CD4-positive, alpha-beta memory T cell (primary cell): Measurements from ENCODE around the gene C16orf87. TPM values are rescaled to one million over a fixed set of nuclear protein-coding genes. Genes with fewer than 3 reads are reported as not detected.
"Not testable (repeated sequence)": the region's sequence is repeated elsewhere in the genome, so short reads cannot be mapped to it uniquely, and the experiment has no call there.

Experiments used
- CTCF ChIA-PET: fragments of 350-600 bp; sonication (Branson Sonifier 250); formaldehyde crosslinking; loops from one replicate; lab custom pipeline; 2021; ENCODE audit warnings: inconsistent platforms; ENCODE audit not compliant: partially characterized antibody; lab: Charles Lee
- POLR2A ChIA-PET: fragments of 350-600 bp; sonication (Branson Sonifier 250); formaldehyde crosslinking; loops from one replicate; lab custom pipeline; 2021; ENCODE audit not compliant: partially characterized antibody; lab: Charles Lee
- DNase-seq, 5 donors: peaks; one replicate each; pipeline versions ENCODE4 v3.0.0 to v3.0.0-alpha.2; 2020 to 2022; ENCODE audit warnings: mixed read lengths in 1 of 5
- H3K27ac ChIP-seq: one replicate; pipeline ENCODE4 v1.7.0; 2013; ENCODE audit warnings: low read depth, low read length
- H3K27me3 ChIP-seq: 2 replicates; pipeline ENCODE4 v1.7.0; 2013; ENCODE audit warnings: mild to moderate bottlenecking, low read length, moderate library complexity; ENCODE audit not compliant: insufficient read depth
- H3K36me3 ChIP-seq: 2 replicates; pipeline ENCODE4 v1.7.0; 2013; ENCODE audit warnings: mild to moderate bottlenecking, low read length, moderate library complexity; ENCODE audit not compliant: insufficient read depth
- H3K4me1 ChIP-seq: 2 replicates; pipeline ENCODE4 v1.7.0; 2013; ENCODE audit warnings: mild to moderate bottlenecking, low read length, moderate library complexity; ENCODE audit not compliant: insufficient read depth
- H3K4me3 ChIP-seq, 2 donors: one replicate each; pipeline ENCODE4 v1.7.0; 2013; ENCODE audit warnings: low read length in 2 of 2, mild to moderate bottlenecking in 1 of 2
- H3K9me3 ChIP-seq, 2 donors: one replicate each; pipeline ENCODE4 v1.7.0; 2013; ENCODE audit warnings: low read length in 2 of 2, control low read depth in 1 of 2; ENCODE audit not compliant: control insufficient read depth in 1 of 2
- H3K27ac Mint-ChIP-seq, 7 donors: one replicate each; pipeline ENCODE4 v1.8.0; 2020 to 2021; ENCODE audit warnings: mixed read lengths in 7 of 7, mild to moderate bottlenecking in 6 of 7, inconsistent platforms in 3 of 7, moderate library complexity in 3 of 7
- H3K27me3 Mint-ChIP-seq, 2 donors: one replicate each; pipeline ENCODE4 v1.8.0; 2020 to 2021; ENCODE audit warnings: mixed read lengths in 2 of 2
- H3K36me3 Mint-ChIP-seq, 2 donors: one replicate each; pipeline ENCODE4 v1.8.0; 2020 to 2021; ENCODE audit warnings: mixed read lengths in 2 of 2, inconsistent platforms in 1 of 2, mild to moderate bottlenecking in 1 of 2
- H3K4me1 Mint-ChIP-seq, 4 donors: one replicate each; pipeline ENCODE4 v1.8.0; 2020 to 2021; ENCODE audit warnings: mixed read lengths in 4 of 4, mild to moderate bottlenecking in 1 of 4
- H3K4me3 Mint-ChIP-seq, 8 donors: one replicate each; pipeline ENCODE4 v1.8.0; 2020 to 2021; ENCODE audit warnings: mixed read lengths in 8 of 8, mild to moderate bottlenecking in 7 of 8, moderate library complexity in 6 of 8, inconsistent platforms in 3 of 8
- H3K9me3 Mint-ChIP-seq, 8 donors: one replicate each; pipeline ENCODE4 v1.8.0; 2020 to 2021; ENCODE audit warnings: mixed read lengths in 8 of 8, mild to moderate bottlenecking in 5 of 8, inconsistent platforms in 3 of 8, moderate library complexity in 1 of 8
- intact Hi-C: fragments of 100-400 bp; cut with micrococcal nuclease; formaldehyde crosslinking; loops from one replicate; pipeline ENCODE4 v1.15.1; 2023
- polyA plus RNA-seq, 2 donors: library from polyadenylated mRNA; unstranded; fragments of 300-500 nt; fragmentation: Illumina TruSeq; gene quantifications; one replicate each; pipeline ENCODE4 v1.2.3, GENCODE V29; 2021
- total RNA-seq, 2 experiments: library from RNA; stranded (reverse); gene quantifications; one replicate each; pipeline ENCODE4 v1.2.3, GENCODE V29; 2021

C16orf87 gene
- total RNA-seq = 1 to 10 TPM; 5.8 to 6.2 TPM
- 10 to 100 TPM in 1 of 2 donors, 1 to 10 TPM in 1; 7.3 to 15.5 TPM for polyA plus RNA-seq

DNA sequence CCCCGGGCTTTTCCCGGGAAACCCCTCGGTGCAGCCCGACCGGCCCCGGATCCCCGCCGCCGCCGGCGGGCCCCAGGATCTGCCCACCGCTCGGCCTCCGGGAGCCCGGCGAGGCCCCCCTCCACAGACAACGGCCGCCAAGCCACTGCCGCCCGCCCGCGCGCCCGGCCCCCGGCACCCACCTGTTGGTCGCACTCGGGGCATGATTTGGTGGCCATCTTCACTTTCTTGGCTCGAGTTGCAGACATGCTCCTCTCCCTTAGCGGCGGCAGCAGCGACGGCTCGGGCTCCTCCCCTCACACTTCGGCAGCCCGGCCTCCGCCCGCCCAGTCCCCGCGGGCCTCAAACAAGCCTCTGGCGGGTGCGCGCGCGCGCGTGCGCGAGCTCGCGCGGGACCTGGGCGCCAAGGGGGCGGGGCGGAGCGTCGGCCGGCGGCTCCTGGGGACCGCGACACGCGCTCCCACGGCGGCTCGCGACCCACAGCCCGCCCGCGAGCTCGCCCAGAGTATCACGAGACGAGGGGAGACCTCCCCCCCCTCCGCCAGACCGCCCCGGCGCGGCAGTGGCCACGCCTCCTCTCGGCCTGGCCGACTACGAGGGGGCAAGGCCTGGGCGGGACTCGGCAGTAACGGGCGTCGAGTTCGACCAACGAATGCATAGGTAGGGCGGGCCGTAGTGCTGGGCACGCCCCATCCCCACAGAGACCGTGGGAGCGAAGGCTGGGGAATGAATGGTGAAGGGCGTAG, at the start of gene C16orf87:
Gene C16orf87, minus strand, starts transcription at position 279 of the 746 bp plus-strand sequence. Its CDS starts 31 bp downstream, at position 248.
- H3K36me3 ChIP-seq = no peaks in the 10 kb centered on the region
- peak within 1 kb of the TSS; percentile 71 for H3K27ac ChIP-seq
- Mint-ChIP-seq H3K27me3 (no peaks in the 10 kb centered on the region), H3K27ac (peak within 1 kb of the TSS; percentile 89 to 99 (median 97)), H3K4me3 (peak within 1 kb of the TSS; percentile 92 to 100 (median 94)), H3K4me1 (peaks cover 18 to 37% (median 25%) of the 10 kb centered on the region in 4 donors), H3K9me3 (no peaks in the 10 kb centered on the region), H3K36me3 (peaks cover 0 to 7% of the 10 kb centered on the region in 2 donors)
- H3K4me3 ChIP-seq = peak within 1 kb of the TSS; percentile 74 to 84
- H3K9me3 ChIP-seq = no peaks in the 10 kb centered on the region
- CTCF ChIA-PET = no interaction called here
- DNase-seq = peak; percentile 92 to 95 (median 93)
- no peaks in the 10 kb centered on the region for H3K27me3 ChIP-seq
- intact Hi-C loops = loop anchor here (1.0 to 2.0 kb wide), 6 partner anchors 41 to 1782 kb away; partner anchors contain the start of genes DNAJA2, GPT2, ORC6 and SIAH1
- POLR2A ChIA-PET = interaction anchor here (0.6 to 3.8 kb wide), 6 partner anchors 8 to 142 kb away, joined by 3 to 31 read pairs (median 5); partner anchors contain the start of genes DNAJA2, ORC6 and VPS35
- peaks cover 41% of the 10 kb centered on the region for H3K4me1 ChIP-seq

GRCh38 chr16:46875243-46875642, 44.3 kb upstream of the C16orf87 start:
- Histone ChIP-seq H3K4me3 (no peak overlapping the region), H3K36me3 (no peaks in the 10 kb centered on the region), H3K27me3 (no peaks in the 10 kb centered on the region), H3K4me1 (no peaks in the 10 kb centered on the region), H3K27ac (no peak overlapping the region), H3K9me3 (no peaks in the 10 kb centered on the region)
- no peak overlapping the region for H3K27ac Mint-ChIP-seq
- H3K27me3 Mint-ChIP-seq = no peaks in the 10 kb centered on the region
- H3K4me3 Mint-ChIP-seq = no peak overlapping the region
- DNase-seq = no peak
- no peaks in the 10 kb centered on the region for H3K4me1 Mint-ChIP-seq
- H3K36me3 Mint-ChIP-seq = no peaks in the 10 kb centered on the region
- no peaks in the 10 kb centered on the region for H3K9me3 Mint-ChIP-seq
- intact Hi-C loops = no loop called here
- POLR2A ChIA-PET = interaction anchor here (0.8 kb wide), 1 partner anchor 8 kb away, joined by 3 read pairs; no protein-coding TSS in a partner anchor
- CTCF ChIA-PET = interaction anchor here (1.8 kb wide), 1 partner anchor 12 kb away, joined by 5 read pairs; no protein-coding TSS in a partner anchor

DNA sequence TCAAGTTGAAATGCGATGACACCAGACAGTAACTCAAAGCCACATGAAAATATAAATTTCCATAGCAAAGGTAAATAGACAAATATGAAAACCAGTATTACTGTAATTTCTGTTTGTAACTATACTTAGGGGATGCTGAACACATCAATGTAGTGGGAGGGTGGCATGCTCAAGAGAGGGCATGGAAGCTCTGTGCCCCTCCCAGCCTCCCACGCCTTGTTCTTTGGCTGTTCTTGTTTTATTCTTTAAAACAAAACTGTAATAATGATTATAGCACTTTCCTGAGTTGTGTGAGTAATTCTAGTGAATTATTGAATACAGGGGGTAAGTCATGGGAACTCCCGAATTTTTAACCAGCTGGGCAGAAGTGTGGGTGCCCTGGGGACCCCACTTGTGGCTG, 42.2 kb upstream of the C16orf87 start:
- intact Hi-C loops = no loop called here
- Mint-ChIP-seq H3K9me3 (no peaks in the 10 kb centered on the region), H3K4me3 (no peak overlapping the region), H3K27ac (no peak overlapping the region), H3K4me1 (no peaks in the 10 kb centered on the region), H3K27me3 (peaks cover 0 to 2% of the 10 kb centered on the region in 2 donors), H3K36me3 (no peaks in the 10 kb centered on the region)
- no peaks in the 10 kb centered on the region for H3K9me3 ChIP-seq
- no peaks in the 10 kb centered on the region for H3K36me3 ChIP-seq
- ChIA-PET CTCF (interaction anchor here (1.2 kb wide), 1 partner anchor 19 kb away, joined by 4 read pairs; no protein-coding TSS in a partner anchor), POLR2A (interaction anchor here (0.6 kb wide), 1 partner anchor 11 kb away, joined by 4 read pairs; no protein-coding TSS in a partner anchor)
- DNase-seq = no peak
- H3K27ac ChIP-seq = no peak overlapping the region
- H3K4me3 ChIP-seq = no peak overlapping the region
- H3K4me1 ChIP-seq = no peaks in the 10 kb centered on the region
- no peaks in the 10 kb centered on the region for H3K27me3 ChIP-seq

DNA sequence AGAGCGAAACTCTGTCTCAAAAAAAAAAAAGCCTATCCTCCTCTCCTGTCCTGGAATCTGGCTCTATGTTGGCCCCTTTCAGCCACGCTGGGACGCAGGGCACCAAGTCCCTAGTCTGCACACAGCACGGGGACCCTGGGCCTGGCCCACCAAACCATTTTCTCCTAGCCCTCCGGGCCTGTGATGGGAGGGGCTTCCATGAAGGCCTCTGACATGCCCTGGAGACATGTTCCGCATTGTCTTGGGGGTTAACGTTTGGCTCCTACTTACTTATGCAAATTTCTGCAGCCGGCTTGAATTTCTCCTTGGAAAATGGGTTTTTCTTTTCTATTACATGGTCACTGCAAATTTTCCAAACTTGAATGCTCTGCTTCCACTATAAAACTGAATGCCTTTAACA, 40.6 kb upstream of the C16orf87 start:
- POLR2A ChIA-PET = no interaction called here
- no peaks in the 10 kb centered on the region for H3K9me3 Mint-ChIP-seq

DNA sequence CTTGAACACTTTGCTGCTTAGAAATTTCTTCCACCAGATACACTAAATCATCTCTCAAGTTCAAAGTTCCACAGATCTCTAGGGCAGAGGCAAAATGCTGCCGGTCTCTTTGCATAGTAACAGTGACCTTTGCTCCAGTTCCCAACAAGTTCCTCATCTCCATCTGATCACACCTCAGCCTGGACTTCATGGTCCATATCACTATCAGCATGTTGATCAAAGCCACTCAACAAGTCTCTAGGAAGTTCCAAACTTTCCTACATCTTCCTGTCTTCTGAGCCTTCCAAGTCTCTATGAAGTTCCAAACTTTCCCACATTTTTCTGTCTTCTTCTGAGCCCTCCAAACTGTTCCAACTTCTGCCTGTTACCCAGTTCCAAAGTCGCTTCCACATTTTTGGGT, 37.9 kb upstream of the C16orf87 start:
- H3K36me3 Mint-ChIP-seq, CTCF ChIA-PET, POLR2A ChIA-PET: not testable (repeated sequence)

More for the DNA sequence above, 40.6 kb upstream of the C16orf87 start:
- Mint-ChIP-seq H3K4me3 (no peak overlapping the region), H3K27ac (no peak overlapping the region), H3K36me3 (peaks cover 0 to 7% of the 10 kb centered on the region in 2 donors), H3K27me3 (peaks cover 0 to 3% of the 10 kb centered on the region in 2 donors), H3K4me1 (no peaks in the 10 kb centered on the region)
- Histone ChIP-seq H3K4me3 (no peak overlapping the region), H3K27me3 (no peaks in the 10 kb centered on the region), H3K9me3 (no peaks in the 10 kb centered on the region), H3K4me1 (no peaks in the 10 kb centered on the region), H3K36me3 (no peaks in the 10 kb centered on the region), H3K27ac (no peak overlapping the region)
- CTCF ChIA-PET = no interaction called here
- intact Hi-C loops = no loop called here
- no peak for DNase-seq

DNA sequence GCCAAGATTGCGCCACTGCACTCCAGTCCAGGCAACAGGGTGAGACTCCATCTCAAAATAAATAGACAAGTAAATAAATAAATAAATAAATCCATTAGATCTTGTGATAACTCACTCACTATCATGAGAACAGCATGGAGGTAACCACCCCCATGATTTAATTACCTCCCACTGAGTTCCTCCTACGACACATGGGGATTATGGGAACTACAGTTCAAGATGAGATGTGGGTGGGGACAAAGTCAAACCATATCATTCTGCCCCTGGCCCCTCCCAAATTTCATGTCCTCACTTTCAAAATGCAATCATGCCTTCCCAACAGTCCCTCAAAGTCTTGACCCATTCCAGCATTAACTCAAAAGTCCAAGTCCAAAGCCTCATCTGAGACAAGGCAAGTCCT, 36.5 kb upstream of the C16orf87 start:
- CTCF ChIA-PET = interaction anchor here (1.3 kb wide), 1 partner anchor 14 kb away, joined by 4 read pairs; no protein-coding TSS in a partner anchor
- H3K4me1 ChIP-seq, H3K27ac Mint-ChIP-seq: not testable (repeated sequence)

More for the DNA sequence above, 37.9 kb upstream of the C16orf87 start:
- H3K27ac ChIP-seq, H3K4me3 ChIP-seq, H3K9me3 ChIP-seq, H3K4me1 Mint-ChIP-seq, H3K36me3 ChIP-seq, H3K27ac Mint-ChIP-seq, DNase-seq, H3K27me3 Mint-ChIP-seq, H3K4me1 ChIP-seq, H3K9me3 Mint-ChIP-seq, intact Hi-C loops, H3K27me3 ChIP-seq, H3K4me3 Mint-ChIP-seq: not testable (repeated sequence)

DNA sequence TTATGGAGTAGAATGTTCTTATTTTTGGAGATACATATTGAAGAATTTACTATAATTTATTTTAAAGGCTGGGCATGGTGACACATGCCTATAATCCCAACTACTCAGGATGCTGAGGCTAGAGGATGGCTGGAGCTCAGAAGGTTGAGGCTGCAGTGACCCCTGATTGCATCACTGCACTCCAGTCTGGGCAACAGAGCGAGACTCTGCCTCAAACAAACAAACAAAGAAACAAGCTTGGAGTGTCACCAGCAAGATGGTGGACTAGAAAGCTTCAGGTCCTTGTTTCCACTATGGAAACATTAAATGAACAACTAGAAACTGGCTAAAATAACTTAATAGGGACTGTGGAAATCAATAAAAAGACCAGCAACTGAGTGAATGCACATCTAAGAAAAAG, 35.3 kb upstream of the C16orf87 start:
- Mint-ChIP-seq H3K9me3 (peaks cover 0 to 4% (median 0%) of the 10 kb centered on the region in 8 donors), H3K4me3 (no peak overlapping the region), H3K27me3 (peaks cover 0 to 3% of the 10 kb centered on the region in 2 donors), H3K36me3 (peaks cover 0 to 7% of the 10 kb centered on the region in 2 donors), H3K27ac (no peak overlapping the region), H3K4me1 (peaks cover 4 to 21% (median 10%) of the 10 kb centered on the region in 4 donors)
- H3K4me3 ChIP-seq = no peak overlapping the region
- H3K4me1 ChIP-seq = peaks cover 9% of the 10 kb centered on the region
- DNase-seq = no peak
- ChIA-PET CTCF (no interaction called here), POLR2A (no interaction called here)
- no peaks in the 10 kb centered on the region for H3K9me3 ChIP-seq
- intact Hi-C loops = no loop called here
- no peaks in the 10 kb centered on the region for H3K36me3 ChIP-seq
- no peak overlapping the region for H3K27ac ChIP-seq
- H3K27me3 ChIP-seq = no peaks in the 10 kb centered on the region

More for the DNA sequence above, 36.5 kb upstream of the C16orf87 start:
- H3K9me3 Mint-ChIP-seq, H3K27me3 ChIP-seq, H3K4me3 ChIP-seq, H3K27me3 Mint-ChIP-seq, H3K9me3 ChIP-seq, H3K4me3 Mint-ChIP-seq, intact Hi-C loops, H3K36me3 Mint-ChIP-seq, DNase-seq, H3K27ac ChIP-seq, H3K36me3 ChIP-seq: not testable (repeated sequence)
- H3K4me1 Mint-ChIP-seq = peaks cover 4 to 16% (median 10%) of the 10 kb centered on the region in 4 donors
- POLR2A ChIA-PET = interaction anchor here (0.6 kb wide), 1 partner anchor 89 kb away, joined by 3 read pairs; no protein-coding TSS in a partner anchor
